Endothelial cell of umbilical vein (primary cell): ENCODE data around the gene CX3CR1. TPM values are rescaled to one million over a fixed set of nuclear protein-coding genes. Genes with fewer than 3 reads are reported as not detected.

Experiments used
- BruUV-seq: library from RNA; stranded (reverse); fragments of 400-500 nt; replicated peaks from 2 replicates; lab custom pipeline; 2021; lab: Mats Ljungman, UMichigan
- CTCF ChIA-PET: fragments of 300-600, 350-600 bp; sonication (Branson Sonifier 250); formaldehyde crosslinking; loops from one replicate; lab custom pipeline; 2021; ENCODE audit warnings: antibody characterized with exemption, inconsistent platforms; lab: Charles Lee
- POLR2A ChIA-PET: fragments of 300-600, 350-600 bp; sonication (Branson Sonifier 250); formaldehyde crosslinking; loops from one replicate; lab custom pipeline; 2021; ENCODE audit warnings: antibody characterized with exemption, inconsistent platforms; lab: Charles Lee
- DNase-seq: peaks from one replicate; pipeline ENCODE4 v3.0.0-alpha.2; 2011; ENCODE audit warnings: low read depth, low spot score
- FAIRE-seq: peaks from 2 replicates; lab custom pipeline; 2011; peaks lifted over from hg19 to GRCh38; lab: Jason Lieb, UNC
- H2AFZ ChIP-seq: 2 replicates; pipeline ENCODE4 v1.6.0; 2012; ENCODE audit warnings: low read depth, low read length, control low read depth, inconsistent platforms
- H3K27ac ChIP-seq: 2 replicates; pipeline ENCODE4 v1.5.1; 2011; ENCODE audit warnings: low read depth, mild to moderate bottlenecking, control low read depth, low read length, moderate library complexity; ENCODE audit not compliant: insufficient read depth
- H3K27me3 ChIP-seq, 2 experiments: 2 replicates each; pipeline versions ENCODE4 v1.6.0 to v1.6.1; 2011; ENCODE audit warnings: low read length in 2 of 2, mixed read lengths in 1 of 2; ENCODE audit not compliant: control insufficient read depth in 2 of 2, insufficient read depth in 2 of 2
- H3K36me3 ChIP-seq, 2 experiments: 2 replicates in 1 of 2; 3 replicates in 1 of 2; pipeline ENCODE4 v1.5.1; 2011; ENCODE audit warnings: low read length in 2 of 2, mild to moderate bottlenecking in 1 of 2, moderate library complexity in 1 of 2; ENCODE audit not compliant: control insufficient read depth in 2 of 2, insufficient read depth in 2 of 2; ENCODE audit errors: extremely low read depth in 1 of 2
- H3K4me1 ChIP-seq: 3 replicates; pipeline ENCODE4 v1.5.1; 2011; ENCODE audit warnings: mild to moderate bottlenecking, low read length; ENCODE audit not compliant: control insufficient read depth, insufficient read depth; ENCODE audit errors: extremely low read depth
- H3K4me2 ChIP-seq: 2 replicates; pipeline ENCODE4 v1.6.1; 2011; ENCODE audit warnings: low read length, control low read depth, mixed read lengths; ENCODE audit not compliant: insufficient read depth
- H3K4me3 ChIP-seq, 3 experiments: fragments of 200-600 bp in 1 of 3; sonication (generic), shearing (Covaris generic) in 1 of 3; replicated peaks in 1 of 3; 2 replicates each; pipeline ENCODE4 v1.5.1; 2011 to 2016; ENCODE audit warnings: control low read depth in 3 of 3, low read length in 3 of 3, mild to moderate bottlenecking in 2 of 3, inconsistent platforms in 1 of 3, low read depth in 1 of 3, moderate library complexity in 1 of 3; ENCODE audit not compliant: insufficient read depth in 1 of 3
- H3K79me2 ChIP-seq: 2 replicates; pipeline ENCODE4 v1.6.0; 2012; ENCODE audit warnings: low read length, inconsistent platforms; ENCODE audit not compliant: control insufficient read depth, insufficient read depth
- H3K9ac ChIP-seq: replicated peaks from 2 replicates; pipeline ENCODE3; 2011; ENCODE audit warnings: low read length, control low read depth; ENCODE audit not compliant: insufficient read depth; ENCODE audit errors: extremely low read depth
- H3K9me1 ChIP-seq: replicated peaks from 3 replicates; pipeline ENCODE4 v1.6.0; 2011; ENCODE audit warnings: mild to moderate bottlenecking, low read length; ENCODE audit not compliant: control insufficient read depth, insufficient read depth; ENCODE audit errors: extremely low read depth
- H3K9me3 ChIP-seq: replicated peaks from 2 replicates; pipeline ENCODE4 v1.5.1; 2012; ENCODE audit warnings: low read length, inconsistent platforms; ENCODE audit not compliant: control insufficient read depth, insufficient read depth
- H4K20me1 ChIP-seq: replicated peaks from 2 replicates; pipeline ENCODE3; 2011; ENCODE audit warnings: mild to moderate bottlenecking, low read length; ENCODE audit not compliant: control insufficient read depth, insufficient read depth; ENCODE audit errors: extremely low read depth
- CTCF ChIP-seq, 2 donors: IDR thresholded peaks; 1 replicate in 1 of 2; 2 replicates in 1 of 2; pipeline ENCODE4 v1.5.1; 2011; ENCODE audit warnings: low read length in 2 of 2, mild to moderate bottlenecking in 2 of 2, moderate library complexity in 2 of 2, control low read depth in 1 of 2, inconsistent platforms in 1 of 2, low read depth in 1 of 2; ENCODE audit not compliant: insufficient read depth in 1 of 2; ENCODE audit errors: extremely low read depth in 1 of 2
- EZH2 ChIP-seq: IDR thresholded peaks from 2 replicates; pipeline ENCODE4 v1.6.1; 2012; ENCODE audit warnings: borderline replicate concordance, low read depth, mild to moderate bottlenecking, moderate library complexity, low read length, inconsistent platforms; ENCODE audit not compliant: severe bottlenecking
- FOS ChIP-seq: IDR thresholded peaks from 2 replicates; pipeline ENCODE4 v1.6.1; 2011; ENCODE audit warnings: mild to moderate bottlenecking, low read length, moderate library complexity, borderline replicate concordance; ENCODE audit not compliant: insufficient read depth
- GATA2 ChIP-seq: IDR thresholded peaks from 2 replicates; pipeline ENCODE4 v1.7.0; 2011; ENCODE audit warnings: low read depth, mild to moderate bottlenecking, moderate library complexity, mixed read lengths, low read length; ENCODE audit not compliant: insufficient read length, insufficient read depth
- JUN ChIP-seq: IDR thresholded peaks from 2 replicates; pipeline ENCODE4 v1.6.1; 2011; ENCODE audit warnings: borderline replicate concordance, low read depth; ENCODE audit not compliant: insufficient read length, insufficient read depth
- MAX ChIP-seq: IDR thresholded peaks from 2 replicates; pipeline ENCODE4 v1.6.1; 2011; ENCODE audit not compliant: insufficient read depth, insufficient read length
- MYC ChIP-seq: IDR thresholded peaks from one replicate; pipeline ENCODE4 v1.6.1; 2011; ENCODE audit warnings: mild to moderate bottlenecking, low read depth, low read length
- POLR2A ChIP-seq: IDR thresholded peaks from 2 replicates; pipeline ENCODE4 v1.6.1; 2012; ENCODE audit warnings: low read depth, mild to moderate bottlenecking, control low read depth, low read length
- POLR2AphosphoS5 ChIP-seq: IDR thresholded peaks from 2 replicates; pipeline ENCODE4 v1.6.1; 2012; ENCODE audit warnings: low read depth, mild to moderate bottlenecking, control low read depth, low read length, moderate library complexity; ENCODE audit not compliant: insufficient read depth
- dilution Hi-C: fragments of 300-500 bp; cut with MboI; formaldehyde crosslinking; loops from one replicate; pipeline ENCODE4 v1.15.0; 2019; ENCODE audit warnings: low sequenced_read_pairs; ENCODE audit not compliant: extremely low pct_ligation_motif_present
- intact Hi-C: fragments of 100-400 bp; cut with micrococcal nuclease; formaldehyde crosslinking; loops from one replicate; pipeline ENCODE4 v1.10.0; 2022
- polyA plus RNA-seq, 4 experiments: library from polyadenylated mRNA; depleted of rRNA in 3 of 4; stranded (reverse) in 3 of 4; unstranded in 1 of 4; fragments of >200 nt; gene quantifications; 2 replicates each; pipeline versions ENCODE4 v1.2.1 to v1.2.3, GENCODE V29; 2011 to 2012; ENCODE audit warnings: missing spikeins in 1 of 4
- total RNA-seq: library from RNA; stranded (reverse); gene quantifications from 2 replicates; pipeline ENCODE4 v1.2.3, GENCODE V29; 2021

The CX3CR1 gene
- total and polyA plus RNA-seq, 2 donors (not counting 3 experiments of a cell fraction or from before 2014, with no cell fraction given): not detected

GRCh38 chr3:39327053-39327745 lies 47.4 kb upstream of the CX3CR1 start:
- DNase-seq (no peak), FAIRE-seq (no peak)
- POLR2A ChIA-PET: no interaction called here
- H3K4me1 ChIP-seq: no peaks in the 10 kb centered on the region
- H3K4me3 ChIP-seq: no peak overlapping the region
- H3K9me1 ChIP-seq: no peaks in the 10 kb centered on the region
- no peak overlapping the region for H3K27ac ChIP-seq
- no peaks in the 10 kb centered on the region for H4K20me1 ChIP-seq
- no peaks in the 10 kb centered on the region for H3K36me3 ChIP-seq
- TF ChIP-seq POLR2AphosphoS5: no peak
- TF ChIP-seq POLR2A: no peak
- no peak for TF ChIP-seq JUN
- intact Hi-C loops: no loop called here
- BruUV-seq: no TSS peak
- H3K79me2 ChIP-seq: no peaks in the 10 kb centered on the region
- peaks cover 3 to 10% of the 10 kb centered on the region in 2 experiments for H3K27me3 ChIP-seq
- H3K4me2 ChIP-seq: no peak overlapping the region
- CTCF ChIA-PET: no interaction called here
- no peak overlapping the region for H3K9ac ChIP-seq
- dilution Hi-C loops: no loop called here
- no peak overlapping the region for H2AFZ ChIP-seq
- H3K9me3 ChIP-seq: no peaks in the 10 kb centered on the region

- H3K4me1 ChIP-seq: no peaks in the 10 kb centered on the region
- H3K4me3 ChIP-seq: no peak overlapping the region
- POLR2A ChIA-PET: no interaction called here
- CTCF ChIA-PET: no interaction called here
- FAIRE-seq (no peak), DNase-seq (no peak)
- no peaks in the 10 kb centered on the region for H3K36me3 ChIP-seq
- H3K79me2 ChIP-seq: no peaks in the 10 kb centered on the region
- dilution Hi-C loops: no loop called here
- no peak overlapping the region for H3K27ac ChIP-seq
- H3K9me1 ChIP-seq: no peaks in the 10 kb centered on the region
- peaks cover 3 to 10% of the 10 kb centered on the region in 2 experiments for H3K27me3 ChIP-seq
- no peak overlapping the region for H2AFZ ChIP-seq
- TF ChIP-seq FOS (no peak), CTCF (IDR thresholded peaks at IDR 0.05; ENCODE audit: extremely low read depth in 1 of 2, insufficient read depth in 1 of 2, low read depth in 1 of 2, low read length in 2 of 2) (no peak), EZH2 (no peak), POLR2AphosphoS5 (no peak), POLR2A (no peak), MYC (no peak), GATA2 (no peak), MAX (no peak), JUN (no peak)
- no peaks in the 10 kb centered on the region for H4K20me1 ChIP-seq
- intact Hi-C loops: no loop called here
- BruUV-seq: no TSS peak
- no peaks in the 10 kb centered on the region for H3K9me3 ChIP-seq
- H3K4me2 ChIP-seq: no peak overlapping the region
- H3K9ac ChIP-seq: no peak overlapping the region
Observed at GRCh38 chr3:39325236-39325635, 45.4 kb upstream of the CX3CR1 start.
